Naive thymus-derived CD8-positive, alpha-beta T cell (primary cell): Measurements from ENCODE around the gene GPR15LG. TPM values are rescaled to one million over a fixed set of nuclear protein-coding genes. Genes with fewer than 3 reads are reported as not detected.
A peak's percentile ranks its signal among the peaks of the same experiment; 100 is the strongest.
"Not testable (repeated sequence)": the region's sequence is repeated elsewhere in the genome, so short reads cannot be mapped to it uniquely, and the experiment has no call there.

Source experiments
- ATAC-seq, 2 donors: fragments of 150-1000 bp; cut with Tn5 transposase in 1 of 2; sonication (Bioruptor Pico), chemical (Tn5 transposase) in 1 of 2; 1 replicate in 1 of 2; 2 replicates in 1 of 2; pipeline ENCODE4 v1.10.0; 2021; ENCODE audit warnings: mild to moderate bottlenecking in 2 of 2, moderate library complexity in 2 of 2
- POLR2A ChIA-PET: fragments of 350-600 bp; sonication (Branson Sonifier 250); formaldehyde crosslinking; loops from one replicate; lab custom pipeline; 2021; ENCODE audit warnings: antibody characterized with exemption; lab: Charles Lee
- DNase-seq, 10 donors: peaks; one replicate each; pipeline versions ENCODE4 v3.0.0 to v3.0.0-alpha.2; 2020 to 2022
- H3K27ac Mint-ChIP-seq, 10 donors: one replicate each; pipeline ENCODE4 v1.8.0; 2020 to 2022; ENCODE audit warnings: mild to moderate bottlenecking in 10 of 10, mixed read lengths in 10 of 10, moderate library complexity in 4 of 10, inconsistent platforms in 1 of 10
- H3K27me3 Mint-ChIP-seq, 5 donors: one replicate each; pipeline ENCODE4 v1.8.0; 2021 to 2022; ENCODE audit warnings: mixed read lengths in 5 of 5
- H3K36me3 Mint-ChIP-seq, 3 donors: one replicate each; pipeline ENCODE4 v1.8.0; 2020 to 2022; ENCODE audit warnings: mixed read lengths in 3 of 3, mild to moderate bottlenecking in 2 of 3, inconsistent platforms in 1 of 3
- H3K4me1 Mint-ChIP-seq, 4 donors: one replicate each; pipeline ENCODE4 v1.8.0; 2021 to 2022; ENCODE audit warnings: mixed read lengths in 4 of 4
- H3K4me3 Mint-ChIP-seq, 10 donors: one replicate each; pipeline ENCODE4 v1.8.0; 2020 to 2022; ENCODE audit warnings: mild to moderate bottlenecking in 10 of 10, mixed read lengths in 10 of 10, moderate library complexity in 6 of 10, inconsistent platforms in 1 of 10
- H3K9me3 Mint-ChIP-seq, 9 donors: one replicate each; pipeline ENCODE4 v1.8.0; 2020 to 2022; ENCODE audit warnings: mixed read lengths in 9 of 9, mild to moderate bottlenecking in 3 of 9, inconsistent platforms in 1 of 9, moderate library complexity in 1 of 9
- polyA plus RNA-seq, 3 donors: library from polyadenylated mRNA; unstranded; fragments of 300-500 nt; fragmentation: Illumina TruSeq; gene quantifications; one replicate each; pipeline ENCODE4 v1.2.3, GENCODE V29; 2021
- total RNA-seq, 8 experiments: library from RNA in 2 of 8; stranded (reverse) in 2 of 8; gene quantifications; one replicate each; pipeline ENCODE4 v1.2.3 and lab custom pipeline; 2021 to 2026

GPR15LG gene
- total and polyA plus RNA-seq, 5 experiments from 2014 or later = not detected

GRCh38 chr10:84168382-84168781, 5.2 kb upstream of the GPR15LG start:
- not testable (repeated sequence) for DNase-seq, H3K9me3 Mint-ChIP-seq, H3K27ac Mint-ChIP-seq, H3K36me3 Mint-ChIP-seq, H3K4me3 Mint-ChIP-seq, ATAC-seq, H3K4me1 Mint-ChIP-seq
- POLR2A ChIA-PET = interaction anchor here (1.4 kb wide), 1 partner anchor 8 kb away, joined by 5 read pairs; no protein-coding TSS in a partner anchor
- peaks cover 0 to 15% (median 1%) of the 10 kb centered on the region in 5 donors for H3K27me3 Mint-ChIP-seq

- H3K36me3 Mint-ChIP-seq, H3K27me3 Mint-ChIP-seq, ATAC-seq, POLR2A ChIA-PET, H3K4me3 Mint-ChIP-seq, H3K9me3 Mint-ChIP-seq, H3K4me1 Mint-ChIP-seq, DNase-seq: not testable (repeated sequence)
- H3K27ac Mint-ChIP-seq = peak overlapping the region in 1 of 10 donors; percentile 84
These were observed 2.4 kb upstream of the GPR15LG start for GRCh38 chr10:84171237-84171636.

- H3K9me3 Mint-ChIP-seq, ATAC-seq, H3K36me3 Mint-ChIP-seq, DNase-seq, POLR2A ChIA-PET, H3K27me3 Mint-ChIP-seq, H3K4me1 Mint-ChIP-seq, H3K4me3 Mint-ChIP-seq: not testable (repeated sequence)
- H3K27ac Mint-ChIP-seq = peak overlapping the region in 1 of 10 donors; percentile 36
These were observed 1.7 kb upstream of the GPR15LG start for GRCh38 chr10:84171700-84172466.

GRCh38 chr10:84172467-84173356, 889 bp upstream of the GPR15LG start:
- DNase-seq = no peak
- no peaks in the 10 kb centered on the region for H3K9me3 Mint-ChIP-seq
- no peak for ATAC-seq
- H3K27me3 Mint-ChIP-seq = no peaks in the 10 kb centered on the region
- no peak overlapping the region for H3K4me3 Mint-ChIP-seq
- H3K4me1 Mint-ChIP-seq = peaks cover 0 to 10% (median 3%) of the 10 kb centered on the region in 4 donors
- POLR2A ChIA-PET = no interaction called here
- H3K36me3 Mint-ChIP-seq = peaks cover 0 to under 1% (median 0%) of the 10 kb centered on the region in 3 donors
- peak overlapping the region in 1 of 10 donors; percentile 36 for H3K27ac Mint-ChIP-seq

- ATAC-seq (no peak), DNase-seq (no peak)
These were observed 1.8 kb downstream of the GPR15LG start for GRCh38 chr10:84175436-84175835.

GRCh38 chr10:84176351-84176750, 2.8 kb downstream of the GPR15LG start:
- DNase-seq = no peak
- Mint-ChIP-seq H3K4me3 (peak overlapping the region in 7 of 10 donors; percentile 33 to 81 (median 57)), H3K36me3 (no peaks in the 10 kb centered on the region), H3K27ac (peak overlapping the region in 6 of 10 donors; percentile 82 to 93 (median 90)), H3K27me3 (no peaks in the 10 kb centered on the region), H3K9me3 (no peaks in the 10 kb centered on the region), H3K4me1 (peaks cover 0 to 10% (median 3%) of the 10 kb centered on the region in 4 donors)
- ATAC-seq = no peak
- POLR2A ChIA-PET = interaction anchor here (1.4 kb wide), 1 partner anchor 8 kb away, joined by 5 read pairs; no protein-coding TSS in a partner anchor

More at GRCh38 chr10:84175436-84175835, 1.8 kb downstream of the GPR15LG start:
- Mint-ChIP-seq H3K4me1 (peaks cover 0 to 10% (median 3%) of the 10 kb centered on the region in 4 donors), H3K27me3 (no peaks in the 10 kb centered on the region), H3K4me3 (no peak overlapping the region), H3K9me3 (no peaks in the 10 kb centered on the region), H3K27ac (peak overlapping the region in 3 of 10 donors; percentile 12 to 17 (median 15)), H3K36me3 (no peaks in the 10 kb centered on the region)
- POLR2A ChIA-PET = no interaction called here

GRCh38 chr10:84176836-84177474, 3.4 kb downstream of the GPR15LG start:
- peak overlapping the region in 6 of 10 donors; percentile 82 to 93 (median 90) for H3K27ac Mint-ChIP-seq
- no peaks in the 10 kb centered on the region for H3K9me3 Mint-ChIP-seq
- POLR2A ChIA-PET = interaction anchor here (1.0 to 1.4 kb wide), 5 partner anchors 9 to 38 kb away, joined by 3 to 5 read pairs (median 5); partner anchors contain the start of gene GHITM
- no peaks in the 10 kb centered on the region for H3K36me3 Mint-ChIP-seq
- peaks cover 0 to 10% (median 3%) of the 10 kb centered on the region in 4 donors for H3K4me1 Mint-ChIP-seq
- no peak for DNase-seq
- H3K27me3 Mint-ChIP-seq = no peaks in the 10 kb centered on the region
- no peak for ATAC-seq
- H3K4me3 Mint-ChIP-seq = peak overlapping the region in 7 of 10 donors; percentile 33 to 81 (median 57)

- peaks cover 0 to 10% (median 3%) of the 10 kb centered on the region in 4 donors for H3K4me1 Mint-ChIP-seq
- DNase-seq (peak in 8 of 10 donors; percentile 26 to 80 (median 66)), ATAC-seq (peak; percentile 87 to 94)
- no peaks in the 10 kb centered on the region for H3K27me3 Mint-ChIP-seq
- POLR2A ChIA-PET = interaction anchor here (1.0 to 1.4 kb wide), 5 partner anchors 10 to 39 kb away, joined by 3 to 5 read pairs (median 5); partner anchors contain the start of gene GHITM
- H3K36me3 Mint-ChIP-seq = no peaks in the 10 kb centered on the region
- peak overlapping the region in 1 of 10 donors; percentile 40 for H3K4me3 Mint-ChIP-seq
- no peaks in the 10 kb centered on the region for H3K9me3 Mint-ChIP-seq
- no peak overlapping the region for H3K27ac Mint-ChIP-seq
These were observed 4.0 kb downstream of the GPR15LG start for GRCh38 chr10:84177541-84178141.

GRCh38 chr10:84178160-84178609, 4.6 kb downstream of the GPR15LG start:
- peaks cover 0 to 10% (median 3%) of the 10 kb centered on the region in 4 donors for H3K4me1 Mint-ChIP-seq
- no peaks in the 10 kb centered on the region for H3K27me3 Mint-ChIP-seq
- POLR2A ChIA-PET = interaction anchor here (1.0 to 1.4 kb wide), 4 partner anchors 13 to 39 kb away, joined by 3 to 5 read pairs (median 4); partner anchors contain the start of gene GHITM
- H3K9me3 Mint-ChIP-seq = no peaks in the 10 kb centered on the region
- H3K4me3 Mint-ChIP-seq = no peak overlapping the region
- no peak overlapping the region for H3K27ac Mint-ChIP-seq
- DNase-seq (no peak), ATAC-seq (no peak)
- no peaks in the 10 kb centered on the region for H3K36me3 Mint-ChIP-seq

- no peaks in the 10 kb centered on the region for H3K9me3 Mint-ChIP-seq
- H3K36me3 Mint-ChIP-seq = no peaks in the 10 kb centered on the region
- no peaks in the 10 kb centered on the region for H3K27me3 Mint-ChIP-seq
- no peak overlapping the region for H3K27ac Mint-ChIP-seq
- ATAC-seq (peak; percentile 38 to 63), DNase-seq (peak in 4 of 10 donors; percentile 35 to 47 (median 38))
- POLR2A ChIA-PET = no interaction called here
- H3K4me1 Mint-ChIP-seq = peaks cover 0 to 10% (median 3%) of the 10 kb centered on the region in 4 donors
- H3K4me3 Mint-ChIP-seq = no peak overlapping the region
These were observed 5.6 kb downstream of the GPR15LG start for GRCh38 chr10:84179059-84179710.

GRCh38 chr10:84180386-84180785, 6.8 kb downstream of the GPR15LG start:
- POLR2A ChIA-PET = not testable (repeated sequence)

More at GRCh38 chr10:84180386-84180785, 6.8 kb downstream of the GPR15LG start:
- ATAC-seq, H3K27me3 Mint-ChIP-seq, H3K9me3 Mint-ChIP-seq, H3K36me3 Mint-ChIP-seq, H3K4me3 Mint-ChIP-seq, DNase-seq: not testable (repeated sequence)
- peaks cover 0 to 16% (median 6%) of the 10 kb centered on the region in 4 donors for H3K4me1 Mint-ChIP-seq
- peak overlapping the region in 2 of 10 donors; percentile 11 to 24 for H3K27ac Mint-ChIP-seq
